Stomach (tissue), 4 donors: Measurements from ENCODE around the gene CACNA2D4.
"Not testable (repeated sequence)": the region's sequence is repeated elsewhere in the genome, so short reads cannot be mapped to it uniquely, and the experiment has no call there.

Experiments used
- POLR2AphosphoS5 ChIP-seq, 3 donors: sonication (generic); formaldehyde crosslinking; IDR thresholded peaks; one replicate each; pipeline ENCODE4 v1.6.1; 2016; ENCODE audit warnings: antibody characterized with exemption in 3 of 3
- TF ChIP-seq, protein P1 (sequence below), 7 experiments: fragments of 450-650 bp in 4 of 7; fragments of 200-600 bp in 3 of 7; sonication (generic) in 3 of 7; IDR thresholded peaks; one replicate each; pipeline ENCODE4 v1.5.1; 2016 to 2019; ENCODE audit warnings: antibody characterized with exemption in 7 of 7, control low read depth in 2 of 7, mild to moderate bottlenecking in 1 of 7

DNA sequence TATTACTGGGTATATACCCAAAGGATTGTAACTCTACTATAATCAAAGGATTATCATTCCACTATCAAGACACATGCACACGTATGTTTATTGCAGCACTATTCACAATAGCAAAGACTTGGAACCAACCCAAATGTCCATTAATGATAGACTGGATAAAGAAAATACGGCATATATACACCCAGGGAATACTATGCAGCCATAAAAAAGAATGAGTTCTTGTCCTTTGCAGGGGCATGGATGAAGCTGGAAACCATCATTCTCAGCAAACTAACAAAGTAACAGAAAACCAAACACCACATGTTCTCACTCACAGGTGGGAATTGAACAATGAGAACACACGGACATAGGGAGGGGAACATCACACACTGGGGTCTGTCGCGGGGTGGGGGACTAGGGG lies 27.1 kb upstream of the CACNA2D4 start:
- TF ChIP-seq POLR2AphosphoS5 (IDR thresholded peaks at IDR 0.05) = not testable (repeated sequence)
- TF ChIP-seq, protein P1, sequence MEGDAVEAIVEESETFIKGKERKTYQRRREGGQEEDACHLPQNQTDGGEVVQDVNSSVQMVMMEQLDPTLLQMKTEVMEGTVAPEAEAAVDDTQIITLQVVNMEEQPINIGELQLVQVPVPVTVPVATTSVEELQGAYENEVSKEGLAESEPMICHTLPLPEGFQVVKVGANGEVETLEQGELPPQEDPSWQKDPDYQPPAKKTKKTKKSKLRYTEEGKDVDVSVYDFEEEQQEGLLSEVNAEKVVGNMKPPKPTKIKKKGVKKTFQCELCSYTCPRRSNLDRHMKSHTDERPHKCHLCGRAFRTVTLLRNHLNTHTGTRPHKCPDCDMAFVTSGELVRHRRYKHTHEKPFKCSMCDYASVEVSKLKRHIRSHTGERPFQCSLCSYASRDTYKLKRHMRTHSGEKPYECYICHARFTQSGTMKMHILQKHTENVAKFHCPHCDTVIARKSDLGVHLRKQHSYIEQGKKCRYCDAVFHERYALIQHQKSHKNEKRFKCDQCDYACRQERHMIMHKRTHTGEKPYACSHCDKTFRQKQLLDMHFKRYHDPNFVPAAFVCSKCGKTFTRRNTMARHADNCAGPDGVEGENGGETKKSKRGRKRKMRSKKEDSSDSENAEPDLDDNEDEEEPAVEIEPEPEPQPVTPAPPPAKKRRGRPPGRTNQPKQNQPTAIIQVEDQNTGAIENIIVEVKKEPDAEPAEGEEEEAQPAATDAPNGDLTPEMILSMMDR (IDR thresholded peaks at IDR 0.05) = not testable (repeated sequence)
